Mesenchymal stem cell (in vitro differentiated cells and primary cell): ENCODE results near the gene NIT2.
A peak's percentile ranks its signal among the peaks of the same experiment; 100 is the strongest.

Experiments
- DNase-seq: peaks from one replicate; pipeline ENCODE4 v3.0.0-alpha.2; 2013
- H2AFZ ChIP-seq: one replicate; pipeline ENCODE4 v1.6.1; 2013; ENCODE audit warnings: low read depth, mild to moderate bottlenecking, control low read depth, inconsistent platforms, low read length, moderate library complexity
- H2AK5ac ChIP-seq: 2 replicates; pipeline ENCODE4 v1.6.1; 2013; ENCODE audit warnings: low read length, moderate library complexity, mild to moderate bottlenecking, inconsistent platforms; ENCODE audit not compliant: severe bottlenecking
- H2BK120ac ChIP-seq: one replicate; pipeline ENCODE4 v1.6.1; 2013; ENCODE audit warnings: low read depth, mild to moderate bottlenecking, inconsistent platforms, low read length, moderate library complexity
- H2BK12ac ChIP-seq, 2 experiments: one replicate each; pipeline ENCODE4 v1.6.1; 2013; ENCODE audit warnings: inconsistent platforms in 2 of 2, low read length in 2 of 2, mild to moderate bottlenecking in 2 of 2, moderate library complexity in 2 of 2, control low read depth in 1 of 2
- H2BK15ac ChIP-seq: one replicate; pipeline ENCODE4 v1.6.1; 2013; ENCODE audit warnings: mild to moderate bottlenecking, low read depth, inconsistent platforms; ENCODE audit not compliant: poor library complexity, severe bottlenecking
- H2BK5ac ChIP-seq: 2 replicates; pipeline ENCODE4 v1.6.1; 2013; ENCODE audit warnings: low read depth, mild to moderate bottlenecking, low read length, control low read depth, inconsistent platforms; ENCODE audit not compliant: poor library complexity, severe bottlenecking
- H3K14ac ChIP-seq, 2 experiments: one replicate each; pipeline ENCODE4 v1.6.1; 2013; ENCODE audit warnings: inconsistent platforms in 2 of 2, low read length in 2 of 2, control low read depth in 1 of 2, mild to moderate bottlenecking in 1 of 2, moderate library complexity in 1 of 2
- H3K18ac ChIP-seq, 2 experiments: one replicate each; pipeline ENCODE4 v1.6.1; 2013; ENCODE audit warnings: inconsistent platforms in 2 of 2, low read length in 2 of 2, control low read depth in 1 of 2, low read depth in 1 of 2, mild to moderate bottlenecking in 1 of 2
- H3K23ac ChIP-seq, 2 experiments: one replicate each; pipeline ENCODE4 v1.6.1; 2013; ENCODE audit warnings: inconsistent platforms in 2 of 2, low read length in 2 of 2, mild to moderate bottlenecking in 2 of 2, moderate library complexity in 2 of 2, control low read depth in 1 of 2
- H3K27ac ChIP-seq: 2 replicates; pipeline ENCODE4 v1.5.1; 2013; ENCODE audit warnings: mild to moderate bottlenecking, moderate library complexity, low read length, control low read depth, inconsistent platforms; ENCODE audit not compliant: poor library complexity, severe bottlenecking
- H3K27me3 ChIP-seq, 2 experiments: 2 replicates each; pipeline versions ENCODE4 v1.6.1 to v1.7.0; 2013; ENCODE audit warnings: low read length in 2 of 2, mild to moderate bottlenecking in 2 of 2, moderate library complexity in 2 of 2, control low read depth in 1 of 2, inconsistent platforms in 1 of 2; ENCODE audit not compliant: control insufficient read depth in 1 of 2, insufficient read depth in 1 of 2
- H3K36me3 ChIP-seq, 2 experiments: 2 replicates each; pipeline versions ENCODE4 v1.6.1 to v1.7.0; 2013; ENCODE audit warnings: low read length in 2 of 2, control low read depth in 1 of 2, inconsistent platforms in 1 of 2, low read depth in 1 of 2, mild to moderate bottlenecking in 1 of 2; ENCODE audit not compliant: insufficient read depth in 2 of 2, control insufficient read depth in 1 of 2
- H3K4ac ChIP-seq, 2 experiments: one replicate each; pipeline ENCODE4 v1.6.1; 2013; ENCODE audit warnings: inconsistent platforms in 2 of 2, low read length in 2 of 2, mild to moderate bottlenecking in 2 of 2, moderate library complexity in 2 of 2, control low read depth in 1 of 2, low read depth in 1 of 2
- H3K4me1 ChIP-seq: 2 replicates; pipeline ENCODE4 v1.6.1; 2013; ENCODE audit warnings: low read depth, low read length, control low read depth; ENCODE audit not compliant: control insufficient read depth, insufficient read depth
- H3K4me2 ChIP-seq: 2 replicates; pipeline ENCODE4 v1.6.1; 2013; ENCODE audit warnings: low read length, mild to moderate bottlenecking, inconsistent platforms; ENCODE audit not compliant: poor library complexity, severe bottlenecking
- H3K4me3 ChIP-seq, 2 experiments: 2 replicates each; pipeline versions ENCODE4 v1.5.1 to v1.7.0; 2013; ENCODE audit warnings: low read length in 2 of 2, mild to moderate bottlenecking in 2 of 2, control low read depth in 1 of 2, low read depth in 1 of 2; ENCODE audit not compliant: insufficient read depth in 1 of 2
- H3K79me1 ChIP-seq: replicated peaks from 2 replicates; pipeline ENCODE4 v1.6.1; 2013; ENCODE audit warnings: mild to moderate bottlenecking, control low read depth, low read length, inconsistent platforms; ENCODE audit not compliant: poor library complexity, severe bottlenecking
- H3K9ac ChIP-seq: 2 replicates; pipeline ENCODE4 v1.7.0; 2013; ENCODE audit warnings: mild to moderate bottlenecking, low read length, moderate library complexity
- H3K9me3 ChIP-seq: 2 replicates; pipeline ENCODE4 v1.7.0; 2013; ENCODE audit warnings: mild to moderate bottlenecking, low read length; ENCODE audit not compliant: control insufficient read depth
- H4K8ac ChIP-seq: one replicate; pipeline ENCODE4 v1.6.1; 2013; ENCODE audit warnings: inconsistent platforms, mild to moderate bottlenecking, low read length, moderate library complexity
- H4K91ac ChIP-seq: one replicate; pipeline ENCODE4 v1.6.1; 2013; ENCODE audit warnings: mild to moderate bottlenecking, low read length, inconsistent platforms
- WGBS: methylation state at CpG from one replicate; pipeline ENCODE4 v1.1.7; 2013; ENCODE audit warnings: mixed read lengths; 5-methylcytosine and 5-hydroxymethylcytosine counted together

The NIT2 gene

GRCh38 chr3:100399341-100400071, 64.9 kb downstream of the NIT2 start:
- no peak overlapping the region for H4K8ac ChIP-seq

GRCh38 chr3:100400419-100400779, 65.8 kb downstream of the NIT2 start:
- no peaks in the 10 kb centered on the region for H3K79me1 ChIP-seq
- no peaks in the 10 kb centered on the region for H3K9me3 ChIP-seq
- H3K9ac ChIP-seq: peak overlapping the region; percentile 94
- H2BK120ac ChIP-seq: peak overlapping the region; percentile 24
- H3K14ac ChIP-seq: peak overlapping the region in 1 of 2 experiments; percentile 53
- peaks cover 4% of the 10 kb centered on the region for H3K4me1 ChIP-seq
- H3K4me2 ChIP-seq: peak overlapping the region; percentile 99
- WGBS: under 1% methylated on average over 22 of the region's 22 CpGs
- no peak overlapping the region for H2BK12ac ChIP-seq
- peak overlapping the region; percentile 73 to 98 for H3K4me3 ChIP-seq
- DNase-seq: peak; percentile 52
- H2AK5ac ChIP-seq: no peak overlapping the region
- H3K18ac ChIP-seq: peak overlapping the region; percentile 69 to 94
- H3K27me3 ChIP-seq: no peaks in the 10 kb centered on the region
- H2AFZ ChIP-seq: peak overlapping the region; percentile 1
- H3K36me3 ChIP-seq: peaks cover 0 to 2% of the 10 kb centered on the region in 2 experiments
- H3K4ac ChIP-seq: peak overlapping the region; percentile 8 to 35
- peak overlapping the region; percentile 25 for H4K91ac ChIP-seq
- no peak overlapping the region for H2BK5ac ChIP-seq
- H3K23ac ChIP-seq: peak overlapping the region in 1 of 2 experiments; percentile 35
- peak overlapping the region; percentile 89 for H4K8ac ChIP-seq
- H3K27ac ChIP-seq: no peak overlapping the region
- H2BK15ac ChIP-seq: no peak overlapping the region

More at GRCh38 chr3:100399341-100400071, 64.9 kb downstream of the NIT2 start:
- peaks cover 0 to 2% of the 10 kb centered on the region in 2 experiments for H3K36me3 ChIP-seq
- WGBS: 77% methylated on average over 8 of the region's 9 CpGs
- H4K91ac ChIP-seq: no peak overlapping the region
- peak overlapping the region; percentile 44 to 98 for H3K4me3 ChIP-seq
- peak overlapping the region; percentile 99 for H3K4me2 ChIP-seq
- no peaks in the 10 kb centered on the region for H3K9me3 ChIP-seq
- no peak overlapping the region for H3K18ac ChIP-seq
- H3K27me3 ChIP-seq: no peaks in the 10 kb centered on the region
- no peak overlapping the region for H2BK5ac ChIP-seq
- no peaks in the 10 kb centered on the region for H3K79me1 ChIP-seq
- H2BK15ac ChIP-seq: peak overlapping the region; percentile 67
- H2BK12ac ChIP-seq: peak overlapping the region in 1 of 2 experiments; percentile 42
- no peak for DNase-seq
- H2AK5ac ChIP-seq: no peak overlapping the region
- H2AFZ ChIP-seq: no peak overlapping the region
- peak overlapping the region; percentile 94 for H3K9ac ChIP-seq
- peak overlapping the region in 1 of 2 experiments; percentile 68 for H3K4ac ChIP-seq
- peak overlapping the region; percentile 90 to 99 for H3K23ac ChIP-seq
- H3K27ac ChIP-seq: no peak overlapping the region
- H3K4me1 ChIP-seq: peaks cover 4% of the 10 kb centered on the region
- peak overlapping the region in 1 of 2 experiments; percentile 83 for H3K14ac ChIP-seq
- no peak overlapping the region for H2BK120ac ChIP-seq

- H4K8ac ChIP-seq: peak within 1 kb of the TSS; percentile 89
- H2BK15ac ChIP-seq: no peak within 1 kb of the TSS
- H2AFZ ChIP-seq: peak within 1 kb of the TSS; percentile 15
- H2BK5ac ChIP-seq: no peak within 1 kb of the TSS
- H3K14ac ChIP-seq: peak within 1 kb of the TSS in 1 of 2 experiments; percentile 53
- H3K36me3 ChIP-seq: peaks cover 0 to 2% of the 10 kb centered on the region in 2 experiments
- H3K23ac ChIP-seq: peak within 1 kb of the TSS in 1 of 2 experiments; percentile 35
- peak within 1 kb of the TSS; percentile 94 for H3K9ac ChIP-seq
- H3K4me3 ChIP-seq: peak within 1 kb of the TSS; percentile 73 to 98
- no peaks in the 10 kb centered on the region for H3K9me3 ChIP-seq
- no peak within 1 kb of the TSS for H2BK12ac ChIP-seq
- H3K79me1 ChIP-seq: no peaks in the 10 kb centered on the region
- H4K91ac ChIP-seq: peak within 1 kb of the TSS; percentile 60
- no peaks in the 10 kb centered on the region for H3K27me3 ChIP-seq
- peak; percentile 98 for DNase-seq
- no peak within 1 kb of the TSS for H2AK5ac ChIP-seq
- peaks cover 4% of the 10 kb centered on the region for H3K4me1 ChIP-seq
- peak within 1 kb of the TSS; percentile 99 for H3K4me2 ChIP-seq
- under 1% methylated on average over 63 of the region's 64 CpGs for WGBS
- H3K18ac ChIP-seq: peak within 1 kb of the TSS; percentile 79 to 94
- peak within 1 kb of the TSS; percentile 87 for H3K27ac ChIP-seq
- H2BK120ac ChIP-seq: peak within 1 kb of the TSS; percentile 24
- H3K4ac ChIP-seq: peak within 1 kb of the TSS; percentile 34 to 59
Observed at GRCh38 chr3:100400780-100401673, 66.5 kb downstream of the NIT2 start, which contains the start of the genes LNP1 and TOMM70. LNP1 (plus strand) TSS chr3:100401539; CDS start chr3:100429730, 28,191 bp downstream. TOMM70 (minus strand) TSS chr3:100401089; CDS start chr3:100400949, 140 bp downstream.
